HCT116 (cell line): ENCODE results near the gene OPALIN.

Experiments
- CEBPB ChIP-seq: IDR thresholded peaks from 2 replicates; pipeline ENCODE4 v1.6.1; 2012; ENCODE audit warnings: low read depth
- CTCF ChIP-seq, 3 experiments: fragments of 200-600 bp in 1 of 3; sonication (generic) in 1 of 3; IDR thresholded peaks in 2 of 3; conservative IDR thresholded peaks in 1 of 3; 2 replicates each; pipeline ENCODE4 v1.5.1; 2012 to 2017; ENCODE audit warnings: low read depth in 2 of 3, low read length in 2 of 3, antibody characterized with exemption in 1 of 3, borderline replicate concordance in 1 of 3, control low read depth in 1 of 3, mild to moderate bottlenecking in 1 of 3, mixed read lengths in 1 of 3, mixed run types in 1 of 3, moderate library complexity in 1 of 3; ENCODE audit not compliant: insufficient read depth in 1 of 3
- EZH2 ChIP-seq: fragments of 200-600 bp; sonication (generic); IDR thresholded peaks from 2 replicates; pipeline ENCODE4 v1.6.1; 2017; ENCODE audit warnings: antibody characterized with exemption, mixed run types
- EZH2phosphoT487 ChIP-seq: fragments of 200-600 bp; IDR thresholded peaks from 2 replicates; pipeline ENCODE4 v1.6.1; 2018; ENCODE audit warnings: antibody characterized with exemption, borderline replicate concordance
- JUND ChIP-seq: IDR thresholded peaks from 2 replicates; pipeline ENCODE4 v1.6.1; 2012
- MAX ChIP-seq: IDR thresholded peaks from 2 replicates; pipeline ENCODE4 v1.6.1; 2012
- POLR2A ChIP-seq: IDR thresholded peaks from 2 replicates; pipeline ENCODE4 v1.7.0; 2011; ENCODE audit warnings: borderline replicate concordance; ENCODE audit not compliant: insufficient read depth, insufficient read length; ENCODE audit errors: extremely low read depth
- RAD21 ChIP-seq: IDR thresholded peaks from 2 replicates; pipeline ENCODE4 v1.6.1; 2012; ENCODE audit warnings: low read depth, mild to moderate bottlenecking
- YY1 ChIP-seq: IDR thresholded peaks from 2 replicates; pipeline ENCODE4 v1.6.1; 2011; ENCODE audit warnings: low read length, low read depth, moderate library complexity, mild to moderate bottlenecking; ENCODE audit not compliant: insufficient replicate concordance; ENCODE audit errors: extremely low read depth
- ZBTB33 ChIP-seq: IDR thresholded peaks from 2 replicates; pipeline ENCODE4 v1.6.1; 2011; ENCODE audit warnings: mild to moderate bottlenecking, low read length, moderate library complexity; ENCODE audit not compliant: insufficient replicate concordance; ENCODE audit errors: extremely low read depth
- TF ChIP-seq, protein P1 (sequence below): IDR thresholded peaks from 2 replicates; pipeline ENCODE4 v1.6.1; 2012; ENCODE audit warnings: low read depth

GRCh38 chr10:96341219-96342182, 17.3 kb downstream of the OPALIN start:
- TF ChIP-seq CEBPB (no peak), POLR2A (no peak), MAX (no peak), JUND (no peak), CTCF (IDR thresholded peaks at IDR 0.05 in 2 of 3, conservative IDR thresholded peaks at IDR 0.05 in 1 of 3; ENCODE audit: borderline replicate concordance in 1 of 3, insufficient read depth in 1 of 3, low read depth in 2 of 3, low read length in 2 of 3) (no peak), ZBTB33 (no peak), EZH2 (no peak), EZH2phosphoT487 (no peak), YY1 (no peak), RAD21 (no peak)
- TF ChIP-seq, protein P1, sequence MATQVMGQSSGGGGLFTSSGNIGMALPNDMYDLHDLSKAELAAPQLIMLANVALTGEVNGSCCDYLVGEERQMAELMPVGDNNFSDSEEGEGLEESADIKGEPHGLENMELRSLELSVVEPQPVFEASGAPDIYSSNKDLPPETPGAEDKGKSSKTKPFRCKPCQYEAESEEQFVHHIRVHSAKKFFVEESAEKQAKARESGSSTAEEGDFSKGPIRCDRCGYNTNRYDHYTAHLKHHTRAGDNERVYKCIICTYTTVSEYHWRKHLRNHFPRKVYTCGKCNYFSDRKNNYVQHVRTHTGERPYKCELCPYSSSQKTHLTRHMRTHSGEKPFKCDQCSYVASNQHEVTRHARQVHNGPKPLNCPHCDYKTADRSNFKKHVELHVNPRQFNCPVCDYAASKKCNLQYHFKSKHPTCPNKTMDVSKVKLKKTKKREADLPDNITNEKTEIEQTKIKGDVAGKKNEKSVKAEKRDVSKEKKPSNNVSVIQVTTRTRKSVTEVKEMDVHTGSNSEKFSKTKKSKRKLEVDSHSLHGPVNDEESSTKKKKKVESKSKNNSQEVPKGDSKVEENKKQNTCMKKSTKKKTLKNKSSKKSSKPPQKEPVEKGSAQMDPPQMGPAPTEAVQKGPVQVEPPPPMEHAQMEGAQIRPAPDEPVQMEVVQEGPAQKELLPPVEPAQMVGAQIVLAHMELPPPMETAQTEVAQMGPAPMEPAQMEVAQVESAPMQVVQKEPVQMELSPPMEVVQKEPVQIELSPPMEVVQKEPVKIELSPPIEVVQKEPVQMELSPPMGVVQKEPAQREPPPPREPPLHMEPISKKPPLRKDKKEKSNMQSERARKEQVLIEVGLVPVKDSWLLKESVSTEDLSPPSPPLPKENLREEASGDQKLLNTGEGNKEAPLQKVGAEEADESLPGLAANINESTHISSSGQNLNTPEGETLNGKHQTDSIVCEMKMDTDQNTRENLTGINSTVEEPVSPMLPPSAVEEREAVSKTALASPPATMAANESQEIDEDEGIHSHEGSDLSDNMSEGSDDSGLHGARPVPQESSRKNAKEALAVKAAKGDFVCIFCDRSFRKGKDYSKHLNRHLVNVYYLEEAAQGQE, result no peak
